ENCODE data around the gene DGCR6. TPM values are rescaled to one million over a fixed set of nuclear protein-coding genes. Genes with fewer than 3 reads are reported as not detected.
"Not testable (repeated sequence)": the region's sequence is repeated elsewhere in the genome, so short reads cannot be mapped to it uniquely, and the experiment has no call there.

DGCR6 gene
- total RNA-seq, 1 experiment from 2014 or later: 4.4 TPM

DNA sequence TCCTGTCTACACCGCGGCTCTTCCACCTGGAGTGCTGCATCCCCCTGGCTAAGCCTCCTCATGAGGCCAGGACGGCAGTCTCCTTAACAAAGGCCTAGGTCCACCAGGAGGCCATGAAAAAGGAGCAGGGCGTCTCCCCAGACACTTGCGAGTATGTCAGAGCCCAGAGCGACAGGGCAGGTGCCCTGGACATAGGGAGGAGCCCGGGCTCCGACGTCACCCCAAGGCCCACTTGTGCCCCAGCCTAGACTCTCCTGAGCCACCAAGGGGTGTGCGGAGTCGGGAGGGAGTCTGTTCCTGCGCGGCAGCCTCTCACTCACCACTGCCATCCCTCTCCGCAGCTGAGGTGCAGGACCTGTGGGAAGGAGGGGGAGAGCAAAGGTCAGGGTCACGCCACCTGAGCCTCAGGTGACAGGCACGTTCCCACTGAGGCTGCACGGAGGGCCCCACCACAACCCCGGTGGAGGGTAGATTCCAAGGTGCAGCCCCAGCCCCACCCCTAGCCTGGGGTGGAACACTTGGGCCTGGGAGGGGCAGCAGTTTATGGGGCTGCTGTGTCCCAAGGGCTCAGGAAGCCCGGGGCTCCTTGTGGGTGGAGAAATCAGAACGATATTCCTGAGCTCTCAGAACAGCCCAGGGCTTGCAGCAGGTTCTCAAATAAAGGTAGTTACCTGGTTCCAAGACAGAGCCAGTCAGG is 19.4 kb downstream of the DGCR6 start:
- Histone ChIP-seq H3K9me3 (no peaks in the 10 kb centered on the region), H3K4me3 (no peak overlapping the region), H3K36me3 (no peaks in the 10 kb centered on the region), H3K27me3 (no peaks in the 10 kb centered on the region)
- DNase-seq: no peak

GRCh38 chr22:18927020-18927419 is 20.9 kb downstream of the DGCR6 start:
- Histone ChIP-seq H3K27me3 (no peaks in the 10 kb centered on the region), H3K4me3 (no peak overlapping the region), H3K9me3 (no peaks in the 10 kb centered on the region), H3K36me3 (no peaks in the 10 kb centered on the region)
- no peak for DNase-seq

- Histone ChIP-seq H3K9me3 (no peaks in the 10 kb centered on the region), H3K36me3 (no peaks in the 10 kb centered on the region), H3K27me3 (no peaks in the 10 kb centered on the region), H3K4me3 (no peak overlapping the region)
- no peak for DNase-seq
Measured at GRCh38 chr22:18927573-18927972, 21.5 kb downstream of the DGCR6 start.

GRCh38 chr22:18929459-18929858 is 23.3 kb downstream of the DGCR6 start:
- DNase-seq: no peak
- no peak overlapping the region for H3K4me3 ChIP-seq
- H3K36me3 ChIP-seq: no peaks in the 10 kb centered on the region
- no peaks in the 10 kb centered on the region for H3K9me3 ChIP-seq
- no peaks in the 10 kb centered on the region for H3K27me3 ChIP-seq

- DNase-seq: no peak
- H3K36me3 ChIP-seq: no peaks in the 10 kb centered on the region
- no peaks in the 10 kb centered on the region for H3K27me3 ChIP-seq
- no peaks in the 10 kb centered on the region for H3K9me3 ChIP-seq
- no peak overlapping the region for H3K4me3 ChIP-seq
Measured at GRCh38 chr22:18931905-18932652, 26.0 kb downstream of the DGCR6 start.

DNA sequence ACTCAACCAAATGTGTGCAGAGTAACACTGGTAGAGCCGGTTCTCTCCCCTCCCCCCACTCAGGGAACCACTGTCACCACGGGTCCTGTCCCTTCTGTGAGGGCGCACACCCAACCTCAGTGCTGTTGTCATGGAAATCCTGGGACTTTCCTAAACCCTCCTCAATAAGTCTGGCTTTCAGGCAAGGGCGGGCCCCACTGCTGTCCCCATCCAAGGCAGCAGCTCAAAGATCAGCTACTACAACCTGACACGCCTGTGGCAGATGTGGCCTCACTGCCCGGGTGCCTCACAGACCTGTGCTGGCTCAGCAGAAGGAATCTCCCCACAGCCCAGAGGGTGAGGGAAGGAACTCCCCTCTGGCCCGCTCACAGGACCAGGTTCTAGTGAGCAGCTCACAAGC is 27.8 kb downstream of the DGCR6 start:
- no peaks in the 10 kb centered on the region for H3K27me3 ChIP-seq

DNA sequence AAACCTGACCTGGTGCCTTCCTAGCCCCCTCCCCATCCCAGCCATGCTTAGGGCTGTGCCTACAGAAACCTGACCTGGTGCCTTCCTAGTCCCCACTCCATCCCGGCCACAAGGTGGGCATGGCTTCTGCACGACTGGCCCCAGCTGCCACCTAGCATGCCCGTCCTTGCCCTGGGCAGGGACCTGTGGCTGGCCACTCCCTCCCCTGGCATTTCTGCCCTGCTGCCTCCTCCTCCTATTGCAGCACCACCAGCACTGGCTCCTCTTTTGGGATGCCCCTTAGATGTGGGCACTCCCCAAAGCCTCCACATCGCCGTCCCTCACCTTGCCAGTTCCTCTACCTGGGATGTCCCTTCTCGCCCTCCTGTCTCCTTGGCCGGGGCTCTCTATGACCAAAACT is 28.6 kb downstream of the DGCR6 start:
- DNase-seq, H3K4me3 ChIP-seq: not testable (repeated sequence)

More for the DNA sequence above, 27.8 kb downstream of the DGCR6 start:
- Histone ChIP-seq H3K36me3 (no peaks in the 10 kb centered on the region), H3K4me3 (no peak overlapping the region), H3K9me3 (no peaks in the 10 kb centered on the region)
- no peak for DNase-seq

DNA sequence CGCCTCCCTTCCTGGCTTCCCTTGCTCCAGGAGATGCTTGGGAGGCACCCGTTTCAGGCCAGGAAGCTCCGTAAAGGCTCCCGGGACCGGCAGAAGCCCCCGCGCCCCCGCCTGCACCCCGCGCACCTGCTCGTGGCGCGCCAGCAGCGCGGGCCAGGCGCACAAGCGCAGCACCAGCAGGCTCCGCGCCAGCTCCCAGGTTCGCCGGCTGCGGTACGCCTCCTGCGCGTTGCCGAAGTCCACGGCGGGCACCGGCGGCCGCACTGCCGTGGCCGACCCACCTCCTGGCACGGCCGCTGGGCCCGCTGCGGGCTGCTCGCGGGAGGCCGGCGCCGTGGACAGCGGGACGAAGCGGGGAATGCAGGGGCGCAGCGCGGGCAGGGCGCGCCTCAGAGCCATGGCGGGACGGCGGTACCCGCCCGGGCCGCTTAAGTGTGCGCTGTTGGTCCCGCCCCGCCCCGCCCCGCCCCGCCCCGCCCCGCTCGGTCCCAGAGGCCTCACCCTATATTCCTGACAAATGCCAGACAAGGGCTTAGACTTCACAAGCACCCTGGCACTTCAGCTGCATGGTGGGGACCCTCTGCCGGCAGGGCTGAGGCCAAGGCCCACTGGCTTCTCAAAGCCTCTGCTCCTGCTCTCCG is 29.9 kb downstream of the DGCR6 start, which contains the start of gene PRODH:
PRODH (minus strand) TSS at position 405 of the 641 bp plus-strand sequence; CDS start at position 399, 6 bp downstream.
- DNase-seq: no peak
- H3K9me3 ChIP-seq: no peaks in the 10 kb centered on the region
- no peaks in the 10 kb centered on the region for H3K27me3 ChIP-seq
- no peak within 1 kb of the TSS for H3K4me3 ChIP-seq
- H3K36me3 ChIP-seq: no peaks in the 10 kb centered on the region

More for the DNA sequence above, 28.6 kb downstream of the DGCR6 start:
- H3K9me3 ChIP-seq, H3K36me3 ChIP-seq, H3K27me3 ChIP-seq: not testable (repeated sequence)

DNA sequence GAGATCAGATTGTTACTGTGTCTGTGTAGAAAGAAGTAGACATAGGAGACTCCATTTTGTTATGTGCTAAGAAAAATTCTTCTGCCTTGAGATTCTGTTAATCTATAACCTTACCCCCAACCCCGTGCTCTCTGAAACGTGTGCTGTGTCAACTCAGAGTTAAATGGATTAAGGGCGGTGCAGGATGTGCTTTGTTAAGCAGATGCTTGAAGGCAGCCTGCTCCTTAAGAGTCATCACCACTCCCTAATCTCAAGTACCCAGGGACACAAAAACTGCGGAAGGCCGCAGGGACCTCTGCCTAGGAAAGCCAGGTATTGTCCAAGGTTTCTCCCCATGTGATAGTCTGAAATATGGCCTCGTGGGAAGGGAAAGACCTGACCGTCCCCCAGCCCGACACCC is 32.6 kb downstream of the DGCR6 start:
- not testable (repeated sequence) for H3K36me3 ChIP-seq

DNA sequence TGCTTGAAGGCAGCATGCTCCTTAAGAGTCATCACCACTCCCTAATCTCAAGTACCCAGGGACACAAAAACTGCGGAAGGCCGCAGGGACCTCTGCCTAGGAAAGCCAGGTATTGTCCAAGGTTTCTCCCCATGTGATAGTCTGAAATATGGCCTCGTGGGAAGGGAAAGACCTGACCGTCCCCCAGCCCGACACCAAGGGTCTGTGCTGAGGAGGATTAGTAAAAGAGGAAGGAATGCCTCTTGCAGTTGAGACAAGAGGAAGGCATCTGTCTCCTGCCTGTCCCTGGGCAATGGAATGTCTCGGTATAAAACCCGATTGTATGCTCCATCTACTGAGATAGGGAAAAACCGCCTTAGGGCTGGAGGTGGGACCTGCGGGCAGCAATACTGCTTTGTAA is 41.0 kb downstream of the DGCR6 start:
- H3K4me3 ChIP-seq, DNase-seq, H3K9me3 ChIP-seq, H3K27me3 ChIP-seq, H3K36me3 ChIP-seq: not testable (repeated sequence)

More for the DNA sequence above, 32.6 kb downstream of the DGCR6 start:
- not testable (repeated sequence) for H3K4me3 ChIP-seq, H3K27me3 ChIP-seq, DNase-seq, H3K9me3 ChIP-seq

DNA sequence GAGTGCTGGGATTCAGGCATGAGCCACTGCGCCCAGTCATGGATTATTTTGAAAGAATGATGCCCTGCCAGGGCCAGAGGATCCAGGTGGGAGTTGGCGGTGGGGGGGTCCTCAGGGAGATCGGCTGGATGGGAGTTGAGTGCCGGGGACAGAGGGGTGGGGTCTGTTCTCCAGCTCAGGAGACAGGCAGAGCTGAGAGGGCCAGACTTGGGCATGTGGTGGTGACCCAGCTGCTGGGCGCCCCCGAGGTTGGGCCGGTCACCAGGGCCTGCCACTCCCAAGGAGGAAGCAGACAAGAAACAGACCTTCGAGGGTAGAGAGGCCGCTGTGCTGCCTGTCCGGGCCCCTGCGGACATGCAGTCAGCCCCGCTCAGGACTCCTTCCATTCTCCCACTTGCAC is 41.8 kb downstream of the DGCR6 start:
- Histone ChIP-seq H3K27me3 (no peaks in the 10 kb centered on the region), H3K36me3 (no peaks in the 10 kb centered on the region), H3K4me3 (no peak overlapping the region), H3K9me3 (no peaks in the 10 kb centered on the region)
- DNase-seq: no peak

GRCh38 chr22:18950141-18950540 is 44.0 kb downstream of the DGCR6 start:
- Histone ChIP-seq H3K9me3 (no peaks in the 10 kb centered on the region), H3K27me3 (no peaks in the 10 kb centered on the region), H3K36me3 (no peaks in the 10 kb centered on the region), H3K4me3 (no peak overlapping the region)
- DNase-seq: no peak

GRCh38 chr22:18952022-18952421 is 45.9 kb downstream of the DGCR6 start:
- Histone ChIP-seq H3K9me3 (no peaks in the 10 kb centered on the region), H3K4me3 (no peak overlapping the region), H3K36me3 (no peaks in the 10 kb centered on the region), H3K27me3 (no peaks in the 10 kb centered on the region)
- no peak for DNase-seq

GRCh38 chr22:18953128-18953527 is 47.0 kb downstream of the DGCR6 start:
- not testable (repeated sequence) for DNase-seq, H3K4me3 ChIP-seq, H3K36me3 ChIP-seq, H3K27me3 ChIP-seq, H3K9me3 ChIP-seq

GRCh38 chr22:18954303-18954989 is 48.3 kb downstream of the DGCR6 start:
- not testable (repeated sequence) for H3K9me3 ChIP-seq, H3K36me3 ChIP-seq, H3K4me3 ChIP-seq, H3K27me3 ChIP-seq
- DNase-seq: peak; percentile 48

DNA sequence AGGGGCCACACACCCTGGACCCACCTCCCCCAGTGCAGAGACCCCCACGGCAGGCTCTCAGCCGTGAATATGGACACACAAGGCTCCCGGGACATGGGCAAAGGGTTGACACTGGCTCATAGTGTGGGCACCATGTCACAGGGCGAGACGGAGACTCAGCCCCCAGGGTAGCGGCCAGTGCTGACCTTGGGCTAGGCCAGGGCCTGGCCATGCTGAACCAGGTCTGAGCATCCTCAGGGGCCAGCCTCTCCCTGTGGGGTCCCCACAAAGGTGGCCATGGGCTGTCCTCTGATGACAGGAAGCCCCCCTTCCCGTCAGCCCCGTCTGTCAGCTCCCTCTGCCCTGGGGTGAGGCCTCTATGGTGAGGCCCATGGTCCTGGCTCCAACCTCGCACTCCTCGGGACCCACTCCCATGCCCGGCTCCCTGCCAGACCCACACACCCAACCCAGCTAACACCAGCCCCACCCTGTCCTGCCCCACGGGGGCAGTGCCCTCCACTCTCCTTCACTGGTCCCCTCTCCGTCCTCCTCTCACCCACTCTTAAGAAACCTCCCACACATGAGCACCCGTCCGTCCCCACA is 49.0 kb downstream of the DGCR6 start:
- no peak for DNase-seq
- no peak overlapping the region for H3K4me3 ChIP-seq
- no peaks in the 10 kb centered on the region for H3K36me3 ChIP-seq

GRCh38 chr22:18955696-18956095 is 49.6 kb downstream of the DGCR6 start:
- no peaks in the 10 kb centered on the region for H3K36me3 ChIP-seq
- DNase-seq: no peak
- H3K27me3 ChIP-seq: no peaks in the 10 kb centered on the region
- H3K9me3 ChIP-seq: no peaks in the 10 kb centered on the region
- H3K4me3 ChIP-seq: no peak overlapping the region

More for the DNA sequence above, 49.0 kb downstream of the DGCR6 start:
- no peaks in the 10 kb centered on the region for H3K9me3 ChIP-seq
- no peaks in the 10 kb centered on the region for H3K27me3 ChIP-seq

Data from MG63 (cell line).